Right hindlimb (tissue), 1 donor: Measurements from ENCODE around the gene SLC25A25.
A peak's percentile ranks its signal among the peaks of the same experiment; 100 is the strongest.
"Not testable (repeated sequence)": the region's sequence is repeated elsewhere in the genome, so short reads cannot be mapped to it uniquely, and the experiment has no call there.

ENCODE experiments used
- DNase-seq: peaks from one replicate; pipeline ENCODE4 v3.0.0-alpha.2; 2018

SLC25A25 gene

GRCh38 chr9:128127990-128128835 is 60.2 kb downstream of the SLC25A25 start:
- DNase-seq: peak; percentile 94

DNA sequence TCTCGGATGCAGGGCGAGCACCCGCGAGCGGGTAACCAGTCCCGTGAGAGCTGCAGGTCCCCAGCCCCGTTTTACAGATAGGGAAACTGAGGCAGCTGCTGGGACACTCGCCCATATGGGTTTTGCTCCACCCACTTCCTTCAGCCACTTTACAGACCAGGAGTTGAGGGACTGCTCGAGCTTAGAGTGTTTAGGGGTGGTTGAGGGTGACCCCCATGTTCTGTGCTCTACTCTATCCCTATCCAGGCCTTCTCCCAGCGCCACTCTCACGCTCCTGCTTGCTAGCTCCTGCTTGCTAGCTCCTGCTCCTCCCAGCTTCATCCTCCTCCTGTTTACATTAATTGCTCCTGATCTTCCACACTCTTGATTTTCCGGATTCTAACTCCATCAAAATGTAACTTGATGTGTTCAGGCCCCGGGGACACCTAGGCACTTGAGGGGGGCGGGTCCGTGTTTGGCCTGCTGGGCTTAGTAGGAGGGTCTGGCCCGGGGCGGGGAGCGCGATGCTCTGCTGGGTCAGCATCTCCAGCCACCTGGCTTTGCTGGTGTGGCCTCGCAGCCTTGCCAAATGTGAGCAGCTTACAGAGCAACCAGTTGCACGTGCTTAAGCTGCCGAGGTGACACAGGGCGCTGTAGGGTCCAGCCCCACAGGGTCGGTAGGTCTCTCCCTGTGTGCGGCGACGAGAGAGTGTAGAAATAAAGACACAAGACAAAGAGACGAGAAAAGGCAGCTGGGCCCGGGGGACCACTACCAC is 61.0 kb downstream of the SLC25A25 start:
- DNase-seq: peak; percentile 34

GRCh38 chr9:128129976-128130590 is 62.1 kb downstream of the SLC25A25 start:
- DNase-seq: not testable (repeated sequence)

- peak; percentile 13 for DNase-seq
Measured at GRCh38 chr9:128130651-128131050, 62.6 kb downstream of the SLC25A25 start.

DNA sequence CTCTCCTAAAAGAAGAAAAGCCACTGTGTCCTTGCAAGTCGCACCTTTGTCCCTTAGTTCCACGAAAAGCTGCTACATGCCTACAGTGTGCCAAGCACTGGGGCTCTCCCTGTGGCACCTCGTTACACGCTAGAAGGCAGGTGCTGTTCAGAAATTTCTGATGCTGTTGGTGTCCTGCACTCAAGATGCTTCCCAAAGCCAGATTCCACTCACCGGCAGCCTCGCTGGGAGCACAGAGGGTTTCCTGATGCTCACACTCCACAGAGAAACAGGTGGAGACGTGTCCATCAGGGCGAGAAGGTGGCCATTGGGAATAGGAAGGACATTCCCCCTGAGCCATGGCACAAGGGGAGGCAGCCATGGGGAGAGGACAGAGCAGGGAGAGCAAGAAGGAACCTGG is 63.3 kb downstream of the SLC25A25 start:
- peak; percentile 16 for DNase-seq

- peak; percentile 77 for DNase-seq
Measured at GRCh38 chr9:128132139-128132538, 64.1 kb downstream of the SLC25A25 start.

GRCh38 chr9:128135561-128135960 is 67.5 kb downstream of the SLC25A25 start:
- DNase-seq: not testable (repeated sequence)

DNA sequence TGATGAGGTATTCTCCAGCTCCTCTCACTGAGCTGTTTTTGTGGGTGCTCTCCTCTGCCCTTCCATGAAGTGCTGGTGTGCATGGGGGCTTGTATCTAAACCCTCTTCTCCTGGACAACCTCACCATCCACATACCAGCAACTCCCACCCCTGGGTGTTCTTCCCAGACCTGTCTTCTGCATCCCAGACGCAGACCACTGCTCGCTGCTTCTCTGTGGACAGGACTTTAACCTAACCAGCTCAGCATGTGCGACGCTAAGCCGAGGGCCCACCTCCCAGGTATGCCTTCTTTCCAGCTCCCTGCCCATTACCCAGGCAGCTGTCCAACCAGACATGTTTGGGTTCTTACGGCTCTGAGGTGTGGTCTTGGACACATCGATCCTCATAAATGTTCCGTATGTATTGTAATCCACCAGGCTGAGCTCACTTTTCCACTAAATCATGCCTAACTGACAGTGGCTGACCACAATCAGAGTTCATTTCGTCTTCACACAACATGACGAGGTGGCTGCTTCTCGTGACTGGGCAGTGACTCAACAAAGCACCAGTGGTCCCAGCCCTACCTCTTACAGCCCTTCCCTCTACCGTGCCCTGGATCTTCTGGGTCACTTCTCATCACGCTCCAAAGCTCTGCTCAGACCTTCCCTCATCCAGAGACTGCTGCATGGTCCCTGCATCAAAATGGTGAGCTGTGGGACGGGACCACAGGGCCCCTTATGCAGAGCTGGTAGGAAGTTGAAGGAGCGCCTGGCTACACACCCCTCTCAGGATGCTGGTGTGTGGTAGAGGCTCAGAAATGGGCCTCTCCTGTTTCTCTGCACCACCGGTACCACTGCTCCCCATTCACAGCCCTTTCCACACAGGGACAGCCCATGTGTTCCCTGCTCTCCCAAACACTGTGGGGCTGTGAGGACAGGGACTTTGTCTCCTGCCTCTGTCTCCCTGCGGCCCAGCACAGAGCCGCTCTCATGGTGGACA is 69.1 kb downstream of the SLC25A25 start:
- DNase-seq: peak; percentile 12

DNA sequence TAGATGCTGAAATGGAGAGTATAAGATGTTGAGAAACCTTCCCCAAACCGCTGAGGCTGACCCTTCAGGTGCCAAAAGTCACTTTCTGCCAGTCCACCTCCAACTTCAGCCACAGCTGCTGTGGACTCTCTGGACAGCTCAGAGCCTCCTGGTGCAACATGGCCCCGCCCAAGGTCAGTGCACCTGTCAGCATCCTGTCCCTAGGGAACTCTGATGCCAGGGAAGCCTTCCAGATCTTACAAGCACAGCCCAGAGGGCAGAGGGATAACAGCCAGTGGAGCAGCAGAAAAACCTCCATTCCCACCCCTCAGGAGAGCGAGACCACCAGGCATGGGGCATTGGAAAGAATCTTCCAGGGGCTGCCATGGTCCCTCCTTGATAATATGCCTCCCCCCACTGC is 70.0 kb downstream of the SLC25A25 start:
- no peak for DNase-seq

DNA sequence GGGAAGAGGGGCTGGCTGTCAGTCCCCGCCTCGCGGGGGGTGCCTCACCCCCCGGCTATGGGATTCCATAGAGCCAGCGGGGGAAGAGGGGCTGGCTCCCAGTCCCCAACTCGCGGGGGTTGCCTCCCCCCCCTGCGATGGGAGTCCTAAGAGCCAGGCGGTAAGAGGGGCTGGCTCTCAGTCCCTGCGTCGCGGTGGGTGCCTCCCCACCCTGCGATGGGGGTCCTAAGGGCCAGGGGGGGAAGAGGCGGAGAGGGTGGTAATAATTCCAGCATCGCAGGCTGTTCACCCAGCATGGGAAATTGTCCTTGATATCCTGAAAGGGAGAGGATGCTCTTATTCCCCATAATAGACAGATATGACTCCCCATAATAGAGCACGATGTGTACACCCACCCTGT is 71.6 kb downstream of the SLC25A25 start:
- peak; percentile 7 for DNase-seq

- peak; percentile 8 for DNase-seq
Measured at GRCh38 chr9:128141604-128142003, 73.6 kb downstream of the SLC25A25 start.

- DNase-seq: peak; percentile 18
Measured at GRCh38 chr9:128142061-128142460, 74.0 kb downstream of the SLC25A25 start.

GRCh38 chr9:128142596-128142995 is 74.6 kb downstream of the SLC25A25 start:
- peak; percentile 39 for DNase-seq

DNA sequence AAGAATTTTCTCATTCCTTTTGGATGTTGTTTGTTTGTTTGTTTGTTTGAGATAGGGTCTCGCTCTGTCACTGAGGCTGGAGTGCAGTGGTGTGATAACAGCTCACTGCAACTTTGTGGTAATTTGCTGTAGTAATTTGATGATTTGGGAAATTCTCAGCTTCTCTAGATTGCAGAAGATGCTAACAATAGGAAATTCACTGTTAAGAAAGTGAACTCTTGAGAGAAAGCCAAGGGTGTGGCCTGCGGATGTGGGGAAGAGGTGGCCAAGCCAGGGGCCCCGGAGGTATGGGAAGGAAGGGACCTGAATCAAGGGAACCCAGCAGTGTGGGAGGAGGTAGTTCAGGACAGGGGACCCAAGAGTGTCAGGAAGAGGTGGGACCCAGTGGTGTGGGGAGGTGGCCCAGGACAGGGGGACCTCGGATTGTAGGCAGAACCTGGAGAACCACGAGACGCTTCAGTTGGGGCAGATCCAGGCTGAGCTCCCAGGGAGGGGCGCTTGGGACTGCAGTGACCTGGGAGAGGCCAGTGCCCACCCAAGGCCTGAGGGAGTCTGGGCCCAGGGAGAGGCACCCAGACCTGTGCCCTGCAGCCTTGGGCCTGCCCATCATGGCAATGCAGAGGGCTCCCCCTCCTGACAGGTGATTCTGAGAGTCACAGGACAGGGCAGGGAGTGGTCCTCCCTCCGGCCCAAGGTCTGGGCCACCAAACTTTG is 75.7 kb downstream of the SLC25A25 start:
- DNase-seq: peak; percentile 10

DNA sequence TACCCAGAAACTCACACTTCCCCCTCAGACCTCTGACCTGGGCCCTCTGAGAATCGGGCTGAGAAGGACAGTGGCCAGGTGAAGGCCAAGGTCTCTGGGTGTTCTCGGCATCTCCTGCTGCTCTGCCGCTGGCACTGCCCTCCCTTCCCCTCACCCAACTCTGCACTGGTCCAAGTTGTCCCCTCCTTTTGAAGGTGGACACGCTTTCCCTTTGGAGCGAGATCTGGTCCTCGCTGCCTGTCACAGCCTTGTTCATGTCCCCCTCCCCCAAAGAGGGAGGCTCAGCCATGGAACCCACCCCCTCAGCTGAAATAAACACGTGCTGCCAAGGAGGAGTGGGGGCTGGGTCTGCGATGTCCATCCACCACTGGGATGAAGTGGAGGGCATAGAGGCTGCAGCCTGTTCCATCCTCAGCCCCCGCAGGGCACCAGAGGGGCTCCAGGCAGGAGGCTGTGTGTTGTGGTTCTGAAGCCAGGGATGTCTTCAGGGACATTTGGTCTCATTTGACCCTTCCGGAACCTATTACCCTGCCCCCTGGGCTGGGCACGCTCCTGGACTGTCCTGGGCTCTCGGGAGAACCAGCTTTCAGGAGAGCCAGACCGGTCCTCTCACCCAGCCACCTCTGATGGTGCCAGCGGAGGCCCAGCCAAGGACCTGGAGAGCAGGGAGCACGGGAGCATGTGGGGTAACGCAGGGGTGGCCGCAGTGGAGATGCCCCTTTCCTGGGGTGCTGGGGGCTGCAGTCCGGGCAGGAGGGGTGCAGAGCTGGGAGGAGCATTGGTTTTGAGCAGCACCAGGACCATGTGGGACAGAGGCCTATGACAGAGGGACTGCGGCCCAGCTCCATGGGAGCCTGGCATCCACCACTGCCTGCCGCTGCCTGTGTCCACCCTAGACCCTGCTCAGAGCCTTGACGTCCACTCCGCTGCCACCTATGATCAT is 76.5 kb downstream of the SLC25A25 start:
- DNase-seq: peak; percentile 16

DNA sequence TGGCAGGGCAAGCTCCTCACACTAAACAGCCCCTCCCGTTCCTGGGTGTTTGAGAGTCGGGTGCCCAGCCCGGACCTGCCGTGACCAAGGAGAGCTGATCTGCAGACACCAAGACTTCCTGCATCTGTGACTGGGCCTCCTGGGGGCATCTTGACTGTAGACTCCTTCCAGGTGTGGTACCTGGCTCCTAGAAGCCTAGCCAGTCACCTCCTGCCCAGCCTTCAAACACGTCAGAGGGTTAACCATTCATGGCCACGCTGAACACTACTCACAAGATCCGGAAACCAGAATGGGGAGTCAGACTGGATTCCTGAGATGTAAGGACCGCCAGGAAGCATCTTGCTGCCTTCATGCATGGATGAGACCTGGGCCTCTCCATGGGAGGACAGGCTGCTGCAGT is 77.5 kb downstream of the SLC25A25 start:
- no peak for DNase-seq

DNA sequence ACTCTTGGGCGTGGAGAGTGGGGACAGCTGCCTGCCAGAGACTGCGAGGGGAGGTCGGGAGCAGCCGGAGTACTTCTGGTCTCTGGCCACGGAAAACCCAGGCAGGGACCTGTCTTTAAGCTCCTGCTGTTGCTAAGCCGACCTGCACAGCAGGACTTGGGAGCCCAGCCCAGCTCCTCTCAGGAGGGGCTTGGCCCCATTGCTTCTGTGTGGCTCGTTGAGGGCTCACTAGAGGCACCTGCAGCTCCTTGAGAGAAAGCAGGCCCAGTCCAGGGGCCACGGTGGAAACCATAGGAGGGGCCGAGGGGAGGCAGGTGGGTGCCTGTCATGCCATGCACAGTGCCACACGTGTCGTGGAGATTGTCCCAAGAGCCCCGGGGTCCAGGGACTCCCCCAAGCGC is 77.9 kb downstream of the SLC25A25 start:
- peak; percentile 16 for DNase-seq

GRCh38 chr9:128146591-128147120 is 78.6 kb downstream of the SLC25A25 start:
- peak; percentile 13 for DNase-seq

DNA sequence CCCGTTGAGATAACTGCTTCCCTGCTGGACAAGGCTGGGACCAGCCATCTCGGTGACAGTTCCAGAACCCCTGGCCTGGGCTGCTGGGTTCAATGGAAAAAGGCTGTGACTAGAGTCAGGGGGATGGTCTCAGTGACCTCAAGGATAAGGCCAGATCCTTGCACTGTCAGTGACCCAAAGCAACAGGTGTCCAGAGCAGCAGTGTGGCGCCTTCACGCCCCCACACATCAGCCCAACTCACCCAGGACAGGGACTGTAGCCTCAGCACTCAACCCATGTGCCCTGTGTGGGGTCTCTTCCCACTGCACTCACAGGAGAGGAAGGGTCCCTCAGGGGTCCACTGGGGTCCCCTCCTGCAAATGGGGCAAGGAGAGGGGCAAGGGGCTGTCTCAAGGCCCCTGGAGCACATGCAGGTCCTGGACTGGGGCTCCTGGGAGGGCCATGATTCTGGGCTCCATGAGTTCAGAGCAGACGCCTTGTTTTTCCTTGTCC is 80.5 kb downstream of the SLC25A25 start:
- no peak for DNase-seq
